ENCODE measurements around the gene ARHGAP22. TPM values are rescaled to one million over a fixed set of nuclear protein-coding genes. Genes with fewer than 3 reads are reported as not detected.

ARHGAP22 gene
- total RNA-seq, 1 experiment from 2014 or later: 13.5 TPM

- no peaks in the 10 kb centered on the region for H3K27me3 Mint-ChIP-seq (ENCODE audit: insufficient read depth, unreplicated experiment)
- peak in 1 of 2 experiments; percentile 32 for DNase-seq
- POLR2A ChIA-PET: no interaction called here
- Histone ChIP-seq H3K4me3 (ENCODE audit: low read depth, low read length) (no peak overlapping the region), H3K27me3 (replicated peaks; ENCODE audit: control insufficient read depth, insufficient read depth, low read length) (no peaks in the 10 kb centered on the region), H3K4me1 (peaks cover 8% of the 10 kb centered on the region; the same call in 1 of the 2 replicates), H3K36me3 (ENCODE audit: control insufficient read depth, insufficient read depth, low read length) (no peaks in the 10 kb centered on the region), H3K9me3 (peaks cover 11% of the 10 kb centered on the region)
- TF ChIP-seq, protein P1, sequence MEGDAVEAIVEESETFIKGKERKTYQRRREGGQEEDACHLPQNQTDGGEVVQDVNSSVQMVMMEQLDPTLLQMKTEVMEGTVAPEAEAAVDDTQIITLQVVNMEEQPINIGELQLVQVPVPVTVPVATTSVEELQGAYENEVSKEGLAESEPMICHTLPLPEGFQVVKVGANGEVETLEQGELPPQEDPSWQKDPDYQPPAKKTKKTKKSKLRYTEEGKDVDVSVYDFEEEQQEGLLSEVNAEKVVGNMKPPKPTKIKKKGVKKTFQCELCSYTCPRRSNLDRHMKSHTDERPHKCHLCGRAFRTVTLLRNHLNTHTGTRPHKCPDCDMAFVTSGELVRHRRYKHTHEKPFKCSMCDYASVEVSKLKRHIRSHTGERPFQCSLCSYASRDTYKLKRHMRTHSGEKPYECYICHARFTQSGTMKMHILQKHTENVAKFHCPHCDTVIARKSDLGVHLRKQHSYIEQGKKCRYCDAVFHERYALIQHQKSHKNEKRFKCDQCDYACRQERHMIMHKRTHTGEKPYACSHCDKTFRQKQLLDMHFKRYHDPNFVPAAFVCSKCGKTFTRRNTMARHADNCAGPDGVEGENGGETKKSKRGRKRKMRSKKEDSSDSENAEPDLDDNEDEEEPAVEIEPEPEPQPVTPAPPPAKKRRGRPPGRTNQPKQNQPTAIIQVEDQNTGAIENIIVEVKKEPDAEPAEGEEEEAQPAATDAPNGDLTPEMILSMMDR (IDR thresholded peaks at IDR 0.05; ENCODE audit: insufficient read depth in 1 of 2, low read depth in 1 of 2, low read length in 1 of 2, severe bottlenecking in 1 of 2, unreplicated experiment in 1 of 2): no peak
- H3K27ac Mint-ChIP-seq (ENCODE audit: unreplicated experiment): peak overlapping the region; percentile 5
- H3K36me3 Mint-ChIP-seq (ENCODE audit: insufficient read depth, unreplicated experiment): no peaks in the 10 kb centered on the region
- intact Hi-C loops (cut with micrococcal nuclease; ENCODE audit: unreplicated experiment): no loop called here
- no TSS peak for BruUV-seq (replicated peaks)
- peaks cover 11% of the 10 kb centered on the region for H3K9me3 Mint-ChIP-seq (ENCODE audit: unreplicated experiment)
- H3K4me1 Mint-ChIP-seq (ENCODE audit: low read depth, unreplicated experiment): peaks cover 16% of the 10 kb centered on the region
- CTCF ChIA-PET: no interaction called here
- H3K4me3 Mint-ChIP-seq (ENCODE audit: unreplicated experiment): no peak overlapping the region
Measured at GRCh38 chr10:48519481-48520183, 85.2 kb downstream of the ARHGAP22 start.

DNA sequence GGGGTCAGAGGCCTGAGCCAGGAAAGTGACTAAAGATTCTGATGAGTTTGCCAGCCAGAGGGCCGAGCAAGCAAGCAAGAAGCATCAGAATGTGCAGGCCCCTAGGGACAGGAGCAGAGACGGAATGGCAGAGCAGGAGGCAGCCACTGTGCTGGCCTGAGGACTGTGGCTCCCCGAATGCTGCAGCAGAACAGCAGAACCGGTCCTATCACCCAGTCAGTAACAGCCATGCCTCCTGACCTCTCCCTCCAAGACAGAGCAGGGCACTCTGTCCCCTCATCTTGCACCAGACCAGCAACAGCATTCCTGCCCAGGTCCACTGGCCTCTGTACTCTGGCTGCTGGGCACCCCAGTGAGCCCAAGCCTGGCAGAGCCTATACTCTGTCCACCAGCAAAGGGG lies 85.9 kb downstream of the ARHGAP22 start:
- TF ChIP-seq, protein P1 (IDR thresholded peaks at IDR 0.05; ENCODE audit: insufficient read depth in 1 of 2, low read depth in 1 of 2, low read length in 1 of 2, severe bottlenecking in 1 of 2, unreplicated experiment in 1 of 2): no peak
- no peak overlapping the region for H3K4me3 ChIP-seq (ENCODE audit: low read depth, low read length)
- intact Hi-C loops (cut with micrococcal nuclease; ENCODE audit: unreplicated experiment): no loop called here
- H3K9me3 ChIP-seq: peaks cover 14% of the 10 kb centered on the region
- Mint-ChIP-seq H3K4me1 (ENCODE audit: low read depth, unreplicated experiment) (peaks cover 16% of the 10 kb centered on the region), H3K36me3 (ENCODE audit: insufficient read depth, unreplicated experiment) (no peaks in the 10 kb centered on the region), H3K27me3 (ENCODE audit: insufficient read depth, unreplicated experiment) (no peaks in the 10 kb centered on the region), H3K4me3 (ENCODE audit: unreplicated experiment) (no peak overlapping the region), H3K9me3 (ENCODE audit: unreplicated experiment) (peaks cover 17% of the 10 kb centered on the region), H3K27ac (ENCODE audit: unreplicated experiment) (peak overlapping the region; percentile 62)
- peaks cover 8% of the 10 kb centered on the region; the same call in 1 of the 2 replicates for H3K4me1 ChIP-seq
- H3K36me3 ChIP-seq (ENCODE audit: control insufficient read depth, insufficient read depth, low read length): no peaks in the 10 kb centered on the region
- no TSS peak for BruUV-seq (replicated peaks)
- H3K27me3 ChIP-seq (replicated peaks; ENCODE audit: control insufficient read depth, insufficient read depth, low read length): no peaks in the 10 kb centered on the region
- POLR2A ChIA-PET: no interaction called here
- CTCF ChIA-PET: no interaction called here
- no peak for DNase-seq

DNA sequence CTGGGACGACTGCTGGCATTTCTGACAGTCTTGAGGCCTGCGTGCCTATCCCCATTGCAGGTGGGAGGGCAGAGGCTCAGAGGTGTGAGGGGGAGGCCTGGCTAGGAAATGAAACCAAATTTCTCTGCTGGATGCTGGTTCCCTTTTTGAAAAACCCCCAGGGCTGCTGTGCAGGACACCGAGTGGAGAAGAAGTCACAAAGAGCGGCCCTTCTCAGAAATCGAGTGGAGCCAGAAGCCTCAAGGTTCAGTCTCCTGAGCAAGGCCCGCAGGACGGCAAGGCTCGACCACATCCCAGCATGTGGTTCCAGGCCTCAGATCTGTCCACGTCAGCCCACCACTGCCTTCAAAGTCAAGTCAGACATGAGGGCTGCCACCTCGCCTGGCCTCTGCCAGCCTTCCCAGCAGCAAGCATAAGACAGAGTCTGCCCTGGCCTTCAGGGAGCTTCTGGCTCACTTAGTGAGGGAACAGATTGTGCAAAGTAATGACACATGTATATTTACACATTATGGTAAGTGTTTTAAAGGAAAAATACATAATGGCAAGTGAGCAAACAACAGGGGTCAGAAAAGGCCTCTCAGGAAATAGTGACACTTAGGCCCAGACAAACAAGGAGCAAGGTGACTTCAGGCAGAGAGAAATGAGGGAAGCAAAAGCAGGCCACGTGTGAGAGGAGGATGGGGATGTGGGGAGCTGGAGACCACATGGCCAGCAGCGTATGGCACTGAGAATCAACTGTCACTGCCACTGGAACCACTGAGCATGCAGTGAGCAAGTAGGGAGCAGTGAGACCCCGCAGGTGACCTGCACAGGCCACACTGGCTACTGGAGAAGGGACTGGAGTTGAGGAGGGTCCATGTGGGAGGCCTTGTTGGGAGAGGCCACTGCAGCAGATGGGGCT lies 86.7 kb downstream of the ARHGAP22 start:
- POLR2A ChIA-PET: no interaction called here
- DNase-seq: peak in 1 of 2 experiments; percentile 35
- H3K4me3 Mint-ChIP-seq (ENCODE audit: unreplicated experiment): no peak overlapping the region
- H3K27me3 Mint-ChIP-seq (ENCODE audit: insufficient read depth, unreplicated experiment): no peaks in the 10 kb centered on the region
- peaks cover 8% of the 10 kb centered on the region; the same call in 1 of the 2 replicates for H3K4me1 ChIP-seq
- intact Hi-C loops (cut with micrococcal nuclease; ENCODE audit: unreplicated experiment): no loop called here
- CTCF ChIA-PET: interaction anchor here (0.7 to 1.0 kb wide), 2 partner anchors 89 to 91 kb away, joined by 3 read pairs; no protein-coding TSS in a partner anchor
- H3K36me3 Mint-ChIP-seq (ENCODE audit: insufficient read depth, unreplicated experiment): no peaks in the 10 kb centered on the region
- H3K4me3 ChIP-seq (ENCODE audit: low read depth, low read length): no peak overlapping the region
- peaks cover 16% of the 10 kb centered on the region for H3K4me1 Mint-ChIP-seq (ENCODE audit: low read depth, unreplicated experiment)
- peak overlapping the region; percentile 62 for H3K27ac Mint-ChIP-seq (ENCODE audit: unreplicated experiment)
- no peaks in the 10 kb centered on the region for H3K36me3 ChIP-seq (ENCODE audit: control insufficient read depth, insufficient read depth, low read length)
- no TSS peak for BruUV-seq (replicated peaks)
- peaks cover 16% of the 10 kb centered on the region for H3K9me3 ChIP-seq
- no peaks in the 10 kb centered on the region for H3K27me3 ChIP-seq (replicated peaks; ENCODE audit: control insufficient read depth, insufficient read depth, low read length)
- H3K9me3 Mint-ChIP-seq (ENCODE audit: unreplicated experiment): peaks cover 22% of the 10 kb centered on the region
- TF ChIP-seq, protein P1 (IDR thresholded peaks at IDR 0.05; ENCODE audit: insufficient read depth in 1 of 2, low read depth in 1 of 2, low read length in 1 of 2, severe bottlenecking in 1 of 2, unreplicated experiment in 1 of 2): no peak

Measured in Caco-2 (cell line).